Gastroesophageal sphincter (tissue), 3 donors: ENCODE measurements around the gene SIVA1.

ENCODE experiments used
- CTCF ChIP-seq, 4 experiments: fragments of 200-600 bp in 2 of 4; fragments of 450-650 bp in 2 of 4; sonication (generic) in 1 of 4; IDR thresholded peaks; one replicate each; pipeline ENCODE4 v1.5.1; 2017 to 2019; ENCODE audit warnings: antibody characterized with exemption in 4 of 4, mild to moderate bottlenecking in 2 of 4, moderate library complexity in 2 of 4
- POLR2A ChIP-seq, 2 donors: fragments of 450-650 bp; IDR thresholded peaks; one replicate each; pipeline ENCODE4 v1.6.1; 2017; ENCODE audit warnings: antibody characterized with exemption in 2 of 2, mild to moderate bottlenecking in 2 of 2, moderate library complexity in 1 of 2

- TF ChIP-seq POLR2A (IDR thresholded peaks at IDR 0.05) (no peak), CTCF (IDR thresholded peaks at IDR 0.05) (no peak)
Observed at GRCh38 chr14:104792945-104793702, 40.2 kb downstream of the SIVA1 start.
